ENCODE results near the gene USP48.

The USP48 gene

GRCh38 chr1:21661886-21662285, 121.1 kb downstream of the USP48 start:
- H3K4me3 ChIP-seq (ENCODE audit: low read depth, low read length) = no peak overlapping the region
- no peak for TF ChIP-seq CTCF (IDR thresholded peaks at IDR 0.05; ENCODE audit: insufficient read depth, low read depth, low read length, missing control alignments)
- no peak for DNase-seq (ENCODE audit: low read depth)

GRCh38 chr1:21659924-21660326, 123.0 kb downstream of the USP48 start:
- DNase-seq (ENCODE audit: low read depth) = no peak
- TF ChIP-seq CTCF (IDR thresholded peaks at IDR 0.05; ENCODE audit: insufficient read depth, low read depth, low read length, missing control alignments) = no peak
- no peak overlapping the region for H3K4me3 ChIP-seq (ENCODE audit: low read depth, low read length)

GRCh38 chr1:21659099-21659923, 123.6 kb downstream of the USP48 start:
- no peak overlapping the region for H3K4me3 ChIP-seq (ENCODE audit: low read depth, low read length)
- DNase-seq (ENCODE audit: low read depth) = peak; percentile 66
- TF ChIP-seq CTCF (IDR thresholded peaks at IDR 0.05; ENCODE audit: insufficient read depth, low read depth, low read length, missing control alignments) = peak; percentile 86

GRCh38 chr1:21657456-21658190, 125.3 kb downstream of the USP48 start:
- no peak overlapping the region for H3K4me3 ChIP-seq (ENCODE audit: low read depth, low read length)
- no peak for TF ChIP-seq CTCF (IDR thresholded peaks at IDR 0.05; ENCODE audit: insufficient read depth, low read depth, low read length, missing control alignments)
- DNase-seq (ENCODE audit: low read depth) = no peak

GRCh38 chr1:21655748-21656147, 127.2 kb downstream of the USP48 start:
- DNase-seq (ENCODE audit: low read depth) = no peak
- TF ChIP-seq CTCF (IDR thresholded peaks at IDR 0.05; ENCODE audit: insufficient read depth, low read depth, low read length, missing control alignments) = no peak
- H3K4me3 ChIP-seq (ENCODE audit: low read depth, low read length) = no peak overlapping the region

GRCh38 chr1:21655259-21655658, 127.7 kb downstream of the USP48 start:
- no peak for TF ChIP-seq CTCF (IDR thresholded peaks at IDR 0.05; ENCODE audit: insufficient read depth, low read depth, low read length, missing control alignments)
- H3K4me3 ChIP-seq (ENCODE audit: low read depth, low read length) = no peak overlapping the region
- DNase-seq (ENCODE audit: low read depth) = no peak
